Adrenal gland (tissue), 12 donors: ENCODE measurements around the gene PRPF6. TPM values are rescaled to one million over a fixed set of nuclear protein-coding genes. Genes with fewer than 3 reads are reported as not detected.

ENCODE experiments used
- DNase-seq, 7 donors: peaks; one replicate each; pipeline ENCODE4 v3.0.0-alpha.2; 2019 to 2020
- H3K27ac ChIP-seq, 5 donors: fragments of 200-600 bp; sonication (generic) in 4 of 5; 1 replicate in 3 of 5; 2 replicates in 2 of 5; pipeline versions ENCODE4 v1.5.1 to v1.8.0; 2016 to 2020; ENCODE audit warnings: mild to moderate bottlenecking in 1 of 5
- H3K27me3 ChIP-seq: fragments of 200-600 bp; 2 replicates; pipeline ENCODE4 v1.8.0; 2021
- H3K36me3 ChIP-seq, 2 donors: fragments of 200-600 bp; replicated peaks in 1 of 2; 1 replicate in 1 of 2; 2 replicates in 1 of 2; pipeline versions ENCODE4 v1.5.1 to v1.8.0; 2018 to 2022
- H3K4me1 ChIP-seq, 2 donors: fragments of 200-600 bp; replicated peaks in 1 of 2; 1 replicate in 1 of 2; 2 replicates in 1 of 2; pipeline versions ENCODE4 v1.5.1 to v1.8.0; 2018 to 2021
- H3K4me3 ChIP-seq, 4 donors: fragments of 200-600 bp; sonication (generic) in 3 of 4; one replicate each; pipeline ENCODE4 v1.5.1; 2016 to 2018
- H3K9me3 ChIP-seq, 3 donors: fragments of 200-600 bp; sonication (generic) in 1 of 3; replicated peaks in 1 of 3; 1 replicate in 2 of 3; 2 replicates in 1 of 3; pipeline versions ENCODE4 v1.5.1 to v1.8.0; 2016 to 2021
- POLR2A ChIP-seq, 2 donors: fragments of 450-650 bp; IDR thresholded peaks; one replicate each; pipeline ENCODE4 v1.6.1; 2017; ENCODE audit warnings: antibody characterized with exemption in 2 of 2, mild to moderate bottlenecking in 2 of 2, moderate library complexity in 1 of 2
- WGBS, 4 donors: extraction: QIAGEN DNeasy Blood & Tissue Kit in 2 of 4; methylation state at CpG; one replicate each; pipeline versions ENCODE4 v1.1.5 to v1.1.7; 2013 to 2017; 5-methylcytosine and 5-hydroxymethylcytosine counted together
- intact Hi-C, 2 donors: fragments of 100-400 bp; cut with DNase I; formaldehyde crosslinking; loops; one replicate each; pipeline versions ENCODE4 v1.14.1 to v1.15.0; 2022 to 2023
- polyA plus RNA-seq, 3 donors: library from polyadenylated mRNA; stranded (reverse); fragments of 200-250 nt in 2 of 3; fragments of 350-450 nt in 1 of 3; fragmentation: Illumina TruSeq in 1 of 3; extraction: RNeasy Lipid Tissue Mini Kit (QIAGEN cat#74804) in 1 of 3; gene quantifications; one replicate each; pipeline ENCODE4 v1.2.3, GENCODE V29; 2013 to 2014
- total RNA-seq, 9 donors: library from RNA; depleted of rRNA in 4 of 9; stranded (reverse); fragments of >200 nt in 4 of 9; fragments of 120-200 nt in 1 of 9; fragmentation: NEBNext Ultra II Directional in 1 of 9; extraction: Animal tissue kit (Norgen Biotek cat#: 25700) in 1 of 9; gene quantifications; one replicate each; pipeline versions ENCODE4 v1.1.0 to v1.2.4, GENCODE V29; 2013 to 2023
- TF ChIP-seq, protein P1 (sequence below), 6 experiments: fragments of 450-650 bp in 4 of 6; fragments of 200-600 bp in 2 of 6; sonication (generic) in 1 of 6; IDR thresholded peaks; 1 replicate in 5 of 6; 2 replicates in 1 of 6; pipeline versions ENCODE4 v1.5.1 to v1.8.0; 2016 to 2021; ENCODE audit warnings: antibody characterized with exemption in 6 of 6, mild to moderate bottlenecking in 2 of 6, moderate library complexity in 1 of 6
- donor health status: healthy with polysubstance abuse.
- donor health status: Bipolar disorder and iron deficiency.
- donor health status: DM: yes; HTN: yes; CAD: no.
- donor health status: DM: no; HTN: no; CAD: no.
- donor health status: DM: no; HTN: no; CAD: no.
- donor health status: DM: yes; HTN: yes; CAD: no.

The PRPF6 gene
- total and polyA plus RNA-seq, 12 donors, result 48.3 to 73.9 (median 55.3) TPM

DNA sequence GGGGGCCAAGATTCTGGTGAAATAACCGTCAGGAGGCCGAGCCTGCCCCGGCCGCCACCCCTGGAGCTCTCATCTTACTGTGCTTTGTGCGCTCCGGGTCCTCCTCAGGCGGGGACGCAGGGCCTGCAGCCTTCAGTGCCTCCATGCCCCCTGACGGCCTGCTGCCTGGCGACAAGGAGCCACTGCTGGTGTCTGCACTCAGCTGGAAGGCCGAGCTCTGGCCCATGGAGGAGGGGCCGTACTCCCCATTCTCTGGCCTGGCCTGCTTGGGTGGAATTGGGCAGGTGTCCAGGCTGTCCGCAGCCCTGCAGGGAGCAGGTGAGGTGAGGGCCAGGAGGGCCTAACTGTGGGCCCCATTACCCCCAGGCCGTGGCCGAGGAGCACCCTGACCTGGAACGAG is 16.5 kb upstream of the PRPF6 start:
- H3K27ac ChIP-seq, result no peak overlapping the region
- WGBS, 4 donors, result 92 to 100% (median 93%) methylated on average over 5 to 16 of the region's 16 CpGs
- no peaks in the 10 kb centered on the region for H3K27me3 ChIP-seq
- H3K4me1 ChIP-seq, result peaks cover 8 to 13% of the 10 kb centered on the region in 2 donors
- H3K9me3 ChIP-seq, result no peaks in the 10 kb centered on the region
- intact Hi-C loops, result no loop called here
- TF ChIP-seq POLR2A (IDR thresholded peaks at IDR 0.05), result no peak
- TF ChIP-seq, protein P1, sequence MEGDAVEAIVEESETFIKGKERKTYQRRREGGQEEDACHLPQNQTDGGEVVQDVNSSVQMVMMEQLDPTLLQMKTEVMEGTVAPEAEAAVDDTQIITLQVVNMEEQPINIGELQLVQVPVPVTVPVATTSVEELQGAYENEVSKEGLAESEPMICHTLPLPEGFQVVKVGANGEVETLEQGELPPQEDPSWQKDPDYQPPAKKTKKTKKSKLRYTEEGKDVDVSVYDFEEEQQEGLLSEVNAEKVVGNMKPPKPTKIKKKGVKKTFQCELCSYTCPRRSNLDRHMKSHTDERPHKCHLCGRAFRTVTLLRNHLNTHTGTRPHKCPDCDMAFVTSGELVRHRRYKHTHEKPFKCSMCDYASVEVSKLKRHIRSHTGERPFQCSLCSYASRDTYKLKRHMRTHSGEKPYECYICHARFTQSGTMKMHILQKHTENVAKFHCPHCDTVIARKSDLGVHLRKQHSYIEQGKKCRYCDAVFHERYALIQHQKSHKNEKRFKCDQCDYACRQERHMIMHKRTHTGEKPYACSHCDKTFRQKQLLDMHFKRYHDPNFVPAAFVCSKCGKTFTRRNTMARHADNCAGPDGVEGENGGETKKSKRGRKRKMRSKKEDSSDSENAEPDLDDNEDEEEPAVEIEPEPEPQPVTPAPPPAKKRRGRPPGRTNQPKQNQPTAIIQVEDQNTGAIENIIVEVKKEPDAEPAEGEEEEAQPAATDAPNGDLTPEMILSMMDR (IDR thresholded peaks at IDR 0.05), result no peak
- peaks cover 0 to 57% of the 10 kb centered on the region in 2 donors for H3K36me3 ChIP-seq
- DNase-seq, result peak in 2 of 7 donors; percentile 20 to 26
- H3K4me3 ChIP-seq, result no peak overlapping the region

DNA sequence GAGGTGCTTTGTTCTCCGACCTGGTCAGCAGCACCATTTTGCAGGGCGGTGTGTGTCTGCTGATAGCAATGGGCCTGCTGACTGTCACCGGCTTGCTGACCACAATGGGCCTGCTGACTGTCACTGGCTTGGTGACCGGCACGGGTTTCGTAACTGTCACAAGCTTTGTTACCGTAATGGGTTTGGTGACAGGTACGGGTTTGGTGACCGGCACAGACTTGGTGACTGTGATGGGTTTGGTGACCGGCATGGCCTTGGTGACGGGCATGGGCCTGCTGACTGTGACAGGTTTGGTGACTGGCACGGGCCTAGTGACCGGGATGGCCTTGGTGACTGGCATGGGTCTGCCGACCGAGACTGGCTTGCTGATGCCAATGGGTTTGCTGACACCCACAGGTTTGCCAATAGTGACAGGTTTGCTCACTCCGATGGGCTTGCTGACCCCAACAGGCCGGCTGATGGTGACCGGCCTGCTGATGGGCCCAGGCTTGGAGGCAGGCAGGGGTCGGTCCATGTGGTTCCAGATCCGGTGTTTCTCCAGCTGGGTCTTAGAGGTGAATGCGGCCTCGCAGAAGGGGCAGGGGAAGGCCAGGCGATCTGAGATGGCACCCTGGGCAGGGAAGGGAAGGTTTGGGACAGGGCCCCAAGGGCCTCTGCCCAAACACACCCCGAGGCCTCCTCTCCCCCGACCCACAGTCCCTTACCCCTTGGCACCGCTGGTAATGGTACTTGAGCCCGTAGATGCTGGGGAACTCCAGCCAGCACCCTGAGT is 14.6 kb upstream of the PRPF6 start:
- no peak overlapping the region for H3K4me3 ChIP-seq
- H3K27ac ChIP-seq, result no peak overlapping the region
- 86 to 91% (median 89%) methylated on average over 6 to 27 of the region's 27 CpGs for WGBS, 4 donors
- H3K4me1 ChIP-seq, result peaks cover 8 to 20% of the 10 kb centered on the region in 2 donors
- no peak for TF ChIP-seq POLR2A (IDR thresholded peaks at IDR 0.05)
- TF ChIP-seq, protein P1 (IDR thresholded peaks at IDR 0.05), result no peak
- H3K27me3 ChIP-seq, result no peaks in the 10 kb centered on the region
- intact Hi-C loops, result no loop called here
- peak in 3 of 7 donors; percentile 8 to 24 (median 16) for DNase-seq
- no peaks in the 10 kb centered on the region for H3K9me3 ChIP-seq
- peaks cover 0 to 45% of the 10 kb centered on the region in 2 donors for H3K36me3 ChIP-seq

DNA sequence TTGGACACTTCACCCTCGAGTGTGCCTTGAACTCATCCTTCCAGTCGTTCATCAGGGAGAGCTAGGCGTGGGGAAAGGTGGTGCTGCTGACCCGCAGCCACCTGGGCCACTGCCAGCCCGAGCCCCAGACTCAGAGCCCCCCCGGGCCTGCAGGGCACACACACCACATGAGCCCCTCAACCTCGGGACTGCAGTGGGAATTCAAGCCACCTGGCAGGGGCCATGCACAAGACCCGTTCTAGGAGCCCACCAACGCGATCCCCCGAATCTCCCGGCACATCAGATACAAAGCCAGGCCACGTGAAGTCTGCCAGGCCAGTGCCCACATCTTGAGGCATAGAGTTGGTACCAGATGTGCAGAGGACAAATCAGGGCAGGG is 14.0 kb upstream of the PRPF6 start:
- TF ChIP-seq, protein P1 (IDR thresholded peaks at IDR 0.05), result no peak
- TF ChIP-seq POLR2A (IDR thresholded peaks at IDR 0.05), result no peak
- DNase-seq, result peak in 2 of 7 donors; percentile 21 to 22
- no peaks in the 10 kb centered on the region for H3K9me3 ChIP-seq
- no peaks in the 10 kb centered on the region for H3K27me3 ChIP-seq
- peaks cover 0 to 40% of the 10 kb centered on the region in 2 donors for H3K36me3 ChIP-seq
- WGBS, 4 donors, result 86 to 94% (median 93%) methylated on average over 2 to 13 of the region's 13 CpGs
- peaks cover 8 to 20% of the 10 kb centered on the region in 2 donors for H3K4me1 ChIP-seq
- intact Hi-C loops, result no loop called here
- H3K4me3 ChIP-seq, result no peak overlapping the region
- H3K27ac ChIP-seq, result no peak overlapping the region

DNA sequence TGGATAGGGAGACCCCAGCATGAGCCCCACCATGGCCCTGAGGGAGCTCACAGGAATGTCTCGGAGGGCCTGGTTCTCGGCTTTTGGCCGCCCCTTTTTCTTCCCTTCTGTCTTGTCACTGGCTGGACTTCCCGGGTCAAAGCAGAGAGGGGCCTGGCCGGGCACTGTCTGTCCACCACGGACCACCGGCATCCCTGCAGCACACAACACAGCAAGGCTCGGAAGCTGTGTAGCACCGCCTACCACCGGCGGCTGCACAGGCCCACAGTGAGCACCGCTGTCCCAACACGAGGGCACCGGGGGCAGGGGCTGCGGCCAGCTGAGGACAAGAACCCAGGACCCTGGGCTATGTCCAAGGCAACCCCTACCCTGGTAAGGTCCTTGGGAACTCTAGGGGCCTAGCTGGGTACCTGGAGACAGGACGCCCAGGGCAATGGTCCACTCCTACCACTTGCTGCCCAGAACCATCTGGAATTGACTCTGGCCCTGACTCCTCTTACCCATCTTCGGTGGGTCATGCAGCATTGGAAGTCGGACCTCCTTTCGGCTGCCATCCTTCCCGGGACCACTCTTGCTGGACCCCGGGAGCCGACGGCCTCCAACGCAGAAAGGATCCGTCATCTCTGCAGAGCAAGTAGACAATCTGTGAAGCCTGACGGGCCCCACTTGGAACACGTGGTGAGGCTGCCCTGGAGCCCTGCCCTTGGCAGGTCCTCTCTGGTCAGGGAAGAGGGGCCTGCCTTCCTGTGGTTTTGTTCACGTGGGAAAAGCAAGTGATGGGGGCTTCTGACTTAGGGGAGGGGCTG is 13.4 kb upstream of the PRPF6 start:
- H3K9me3 ChIP-seq, result no peaks in the 10 kb centered on the region
- H3K27ac ChIP-seq, result no peak overlapping the region
- intact Hi-C loops, result no loop called here
- H3K36me3 ChIP-seq, result peaks cover 0 to 34% of the 10 kb centered on the region in 2 donors
- H3K27me3 ChIP-seq, result no peaks in the 10 kb centered on the region
- no peak for TF ChIP-seq POLR2A (IDR thresholded peaks at IDR 0.05)
- TF ChIP-seq, protein P1 (IDR thresholded peaks at IDR 0.05), result no peak
- WGBS, 4 donors, result 89 to 95% (median 91%) methylated on average over 16 to 28 of the region's 28 CpGs
- peaks cover 8 to 20% of the 10 kb centered on the region in 2 donors for H3K4me1 ChIP-seq
- no peak overlapping the region for H3K4me3 ChIP-seq
- peak in 4 of 7 donors; percentile 8 to 21 (median 17) for DNase-seq
